Smooth muscle cell (in vitro differentiated cells): ENCODE data around the gene PCIF1. TPM values are rescaled to one million over a fixed set of nuclear protein-coding genes. Genes with fewer than 3 reads are reported as not detected.

Experiments
- DNase-seq: peaks from one replicate; lab custom pipeline; 2025; ENCODE audit not compliant: unreplicated experiment; lab: John Stamatoyannopoulos, UW
- H2AFZ ChIP-seq: fragments of 200-600 bp; sonication (generic); 2 replicates; pipeline ENCODE4 v1.6.0; 2016; ENCODE audit warnings: antibody characterized with exemption, low read depth, mild to moderate bottlenecking
- H3F3A ChIP-seq: fragments of 200-600 bp; sonication (generic); 2 replicates; pipeline ENCODE4 v1.6.0; 2017; ENCODE audit warnings: antibody characterized with exemption, low read depth
- H3K27ac ChIP-seq: fragments of 200-600 bp; sonication (generic); 2 replicates; pipeline ENCODE4 v1.5.1; 2016; ENCODE audit warnings: low read depth, mild to moderate bottlenecking
- H3K27me3 ChIP-seq: fragments of 200-600 bp; sonication (generic); 2 replicates; pipeline ENCODE4 v1.6.1; 2016; ENCODE audit warnings: low read depth, mild to moderate bottlenecking
- H3K36me3 ChIP-seq: fragments of 200-600 bp; sonication (generic); 2 replicates; pipeline ENCODE4 v1.5.1; 2016; ENCODE audit warnings: low read depth
- H3K4me1 ChIP-seq: fragments of 200-600 bp; sonication (generic); 2 replicates; pipeline ENCODE4 v1.5.1; 2016; ENCODE audit warnings: low read depth
- H3K4me2 ChIP-seq: fragments of 200-600 bp; sonication (generic); 2 replicates; pipeline ENCODE4 v1.6.0; 2016; ENCODE audit warnings: mild to moderate bottlenecking
- H3K4me3 ChIP-seq: fragments of 200-600 bp; sonication (generic); 2 replicates; pipeline ENCODE4 v1.5.1; 2016; ENCODE audit warnings: mild to moderate bottlenecking
- H3K79me2 ChIP-seq: fragments of 200-600 bp; sonication (generic); 2 replicates; pipeline ENCODE4 v1.6.0; 2016; ENCODE audit warnings: low read depth, mild to moderate bottlenecking
- H3K9ac ChIP-seq: fragments of 200-600 bp; sonication (generic); 2 replicates; pipeline ENCODE4 v1.6.0; 2016; ENCODE audit warnings: low read depth
- H3K9me3 ChIP-seq: fragments of 200-600 bp; sonication (generic); replicated peaks from 2 replicates; pipeline ENCODE4 v1.5.1; 2016; ENCODE audit warnings: low read depth
- H4K20me1 ChIP-seq: fragments of 200-600 bp; sonication (generic); 2 replicates; pipeline ENCODE4 v1.6.0; 2016; ENCODE audit warnings: low read depth
- WGBS: methylation state at CpG from one replicate; pipeline ENCODE4 v1.1.7; 2016; ENCODE audit warnings: low lambda C conversion rate; 5-methylcytosine and 5-hydroxymethylcytosine counted together
- polyA plus RNA-seq: library from polyadenylated mRNA; unstranded; fragments of >200 nt; fragmentation: Nextera tagmentation; extraction: Ambion mirVana; gene quantifications from 2 replicates; pipeline ENCODE4 v1.2.1, GENCODE V29; 2016
- total RNA-seq: library from RNA; depleted of rRNA; stranded (reverse); fragments of >200 nt; gene quantifications from 2 replicates; pipeline ENCODE4 v1.2.3, GENCODE V29; 2014
- TF ChIP-seq, protein P1 (sequence below): fragments of 200-600 bp; sonication (generic); IDR thresholded peaks from 2 replicates; pipeline ENCODE4 v1.5.1; 2017; ENCODE audit warnings: borderline replicate concordance, mild to moderate bottlenecking, antibody characterized with exemption; ENCODE audit not compliant: insufficient read depth, poor library complexity, severe bottlenecking

The PCIF1 gene
- total and polyA plus RNA-seq, 2 experiments from 2014 or later = 13.5 to 38.9 TPM

DNA sequence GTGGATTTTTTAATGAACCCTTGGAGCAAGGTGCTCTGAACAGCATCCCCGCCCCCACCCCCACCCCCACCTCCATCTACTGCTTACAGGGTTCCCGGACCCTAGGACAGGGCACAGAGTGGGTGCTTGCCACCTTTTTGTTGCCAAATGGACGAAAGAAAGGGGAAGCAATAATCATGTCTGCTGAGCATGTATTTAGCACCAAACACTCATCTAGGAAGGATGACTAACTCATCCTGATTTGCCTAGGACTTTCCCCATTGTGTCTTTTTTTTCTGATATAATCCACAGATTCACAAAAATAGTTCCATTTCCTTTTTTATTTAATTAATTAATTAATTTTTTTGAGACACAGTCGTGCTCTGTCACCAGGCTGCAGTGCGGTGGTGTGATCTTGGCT, 21.4 kb upstream of the PCIF1 start:
- WGBS = 83% methylated on average over 5 of the region's 5 CpGs

DNA sequence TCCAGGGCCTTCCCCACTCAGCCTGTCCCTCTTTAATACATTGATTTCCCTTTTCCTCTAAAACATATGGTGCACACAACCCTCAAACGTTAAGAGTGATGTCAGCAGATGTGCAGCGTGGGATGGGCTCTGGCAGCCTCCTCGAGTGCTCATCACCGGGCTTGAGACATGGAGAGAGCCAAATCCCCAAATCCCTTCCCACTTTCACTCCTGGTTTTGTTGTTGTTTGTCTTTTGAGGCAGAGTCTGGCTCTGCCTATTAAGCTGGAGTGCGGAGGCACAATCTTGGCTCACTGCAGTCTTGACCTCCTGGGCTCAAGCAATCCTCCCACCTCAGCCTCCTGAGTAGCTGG, 16.7 kb upstream of the PCIF1 start:
- H3K9me3 ChIP-seq = no peaks in the 10 kb centered on the region
- H2AFZ ChIP-seq = no peak overlapping the region
- no peaks in the 10 kb centered on the region for H3K27me3 ChIP-seq
- H4K20me1 ChIP-seq = no peaks in the 10 kb centered on the region
- H3K4me2 ChIP-seq = no peak overlapping the region
- H3K79me2 ChIP-seq = no peaks in the 10 kb centered on the region
- no peak overlapping the region for H3K9ac ChIP-seq
- TF ChIP-seq, protein P1, sequence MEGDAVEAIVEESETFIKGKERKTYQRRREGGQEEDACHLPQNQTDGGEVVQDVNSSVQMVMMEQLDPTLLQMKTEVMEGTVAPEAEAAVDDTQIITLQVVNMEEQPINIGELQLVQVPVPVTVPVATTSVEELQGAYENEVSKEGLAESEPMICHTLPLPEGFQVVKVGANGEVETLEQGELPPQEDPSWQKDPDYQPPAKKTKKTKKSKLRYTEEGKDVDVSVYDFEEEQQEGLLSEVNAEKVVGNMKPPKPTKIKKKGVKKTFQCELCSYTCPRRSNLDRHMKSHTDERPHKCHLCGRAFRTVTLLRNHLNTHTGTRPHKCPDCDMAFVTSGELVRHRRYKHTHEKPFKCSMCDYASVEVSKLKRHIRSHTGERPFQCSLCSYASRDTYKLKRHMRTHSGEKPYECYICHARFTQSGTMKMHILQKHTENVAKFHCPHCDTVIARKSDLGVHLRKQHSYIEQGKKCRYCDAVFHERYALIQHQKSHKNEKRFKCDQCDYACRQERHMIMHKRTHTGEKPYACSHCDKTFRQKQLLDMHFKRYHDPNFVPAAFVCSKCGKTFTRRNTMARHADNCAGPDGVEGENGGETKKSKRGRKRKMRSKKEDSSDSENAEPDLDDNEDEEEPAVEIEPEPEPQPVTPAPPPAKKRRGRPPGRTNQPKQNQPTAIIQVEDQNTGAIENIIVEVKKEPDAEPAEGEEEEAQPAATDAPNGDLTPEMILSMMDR = no peak
- peaks cover 16% of the 10 kb centered on the region for H3K4me1 ChIP-seq
- DNase-seq = no peak
- no peak overlapping the region for H3K4me3 ChIP-seq
- H3K27ac ChIP-seq = peak overlapping the region; percentile 94
- peaks cover 27% of the 10 kb centered on the region for H3F3A ChIP-seq
- H3K36me3 ChIP-seq = no peaks in the 10 kb centered on the region
- 7% methylated on average over 5 of the region's 5 CpGs for WGBS

More for the DNA sequence above, 21.4 kb upstream of the PCIF1 start:
- H3K27ac ChIP-seq = no peak overlapping the region
- no peak overlapping the region for H3K9ac ChIP-seq
- no peaks in the 10 kb centered on the region for H3K36me3 ChIP-seq
- no peaks in the 10 kb centered on the region for H3K27me3 ChIP-seq
- H3F3A ChIP-seq = no peaks in the 10 kb centered on the region
- peaks cover 10% of the 10 kb centered on the region for H3K4me1 ChIP-seq
- H2AFZ ChIP-seq = no peak overlapping the region
- DNase-seq = no peak
- H3K79me2 ChIP-seq = no peaks in the 10 kb centered on the region
- H3K4me2 ChIP-seq = no peak overlapping the region
- no peaks in the 10 kb centered on the region for H3K9me3 ChIP-seq
- H3K4me3 ChIP-seq = no peak overlapping the region
- no peaks in the 10 kb centered on the region for H4K20me1 ChIP-seq
- TF ChIP-seq, protein P1 = no peak

DNA sequence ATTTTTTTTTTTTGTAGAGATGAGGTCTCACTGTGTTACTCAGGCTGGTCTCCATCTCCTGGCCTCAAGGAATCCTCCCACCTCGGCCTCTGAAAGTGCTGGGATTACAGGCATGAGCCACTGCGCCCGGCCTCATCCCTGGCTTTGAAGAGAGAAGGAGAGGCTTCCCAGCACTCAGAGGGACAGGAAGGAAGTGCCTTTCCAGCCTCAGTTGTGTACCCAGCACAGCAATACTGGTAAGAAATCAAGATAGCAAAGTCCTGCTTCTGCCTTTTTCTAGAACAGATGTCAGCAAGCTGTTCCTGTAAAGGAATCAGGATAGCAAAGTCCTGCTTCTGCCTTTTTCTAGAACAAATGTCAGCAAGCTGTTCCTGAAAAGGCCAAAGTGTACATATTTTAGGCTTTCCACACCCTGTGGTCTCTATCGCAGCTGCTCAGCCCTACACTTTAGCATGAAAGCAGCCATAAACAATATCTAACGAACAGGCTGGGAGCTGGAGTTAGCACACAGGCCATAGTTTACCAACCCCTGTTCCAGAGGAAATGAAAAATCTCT, 16.2 kb upstream of the PCIF1 start:
- Histone ChIP-seq H4K20me1 (no peaks in the 10 kb centered on the region), H3K4me2 (no peak overlapping the region), H3K9ac (peak overlapping the region; percentile 42), H3K36me3 (no peaks in the 10 kb centered on the region), H3K27me3 (no peaks in the 10 kb centered on the region), H2AFZ (no peak overlapping the region), H3K4me3 (no peak overlapping the region), H3K79me2 (no peaks in the 10 kb centered on the region), H3K27ac (peak overlapping the region; percentile 94), H3K4me1 (peaks cover 16% of the 10 kb centered on the region), H3F3A (peaks cover 27% of the 10 kb centered on the region), H3K9me3 (no peaks in the 10 kb centered on the region)
- no peak for DNase-seq
- 41% methylated on average over 5 of the region's 5 CpGs for WGBS
- TF ChIP-seq, protein P1 = no peak
